ENCODE data around the gene CHID1.

- TF ChIP-seq CTCF (conservative IDR thresholded peaks at IDR 0.05 in 1 of 2, IDR thresholded peaks at IDR 0.05 in 1 of 2; ENCODE audit: low read depth in 1 of 2, low read length in 2 of 2), result no peak
- TF ChIP-seq EZH2 (IDR thresholded peaks at IDR 0.05; ENCODE audit: low read length, missing control alignments), result no peak
Observed at GRCh38 chr11:824292-824880, 86.2 kb downstream of the CHID1 start.
